ENCODE data around the gene C20orf144.

- TF ChIP-seq CTCF (conservative IDR thresholded peaks at IDR 0.05; ENCODE audit: low read depth, low read length) (no peak), EZH2 (IDR thresholded peaks at IDR 0.05; ENCODE audit: low read length, unreplicated experiment) (no peak)
These were observed 32.1 kb upstream of the C20orf144 start for GRCh38 chr20:33629979-33630378.

Data from PC-3 (cell line).